Fibroblast of gingiva (primary cell): ENCODE measurements around the gene C1QTNF7.

Experiments used
- DNase-seq: peaks from one replicate; pipeline ENCODE4 v3.0.0-alpha.2; 2011; ENCODE audit warnings: low read depth

Gene C1QTNF7

GRCh38 chr4:15457406-15458201, 29.8 kb downstream of the C1QTNF7 start:
- peak; percentile 61 for DNase-seq

GRCh38 chr4:15458616-15459015, 30.8 kb downstream of the C1QTNF7 start:
- no peak for DNase-seq

GRCh38 chr4:15459706-15460105, 31.9 kb downstream of the C1QTNF7 start:
- no peak for DNase-seq

GRCh38 chr4:15466596-15466995, 38.8 kb downstream of the C1QTNF7 start:
- no peak for DNase-seq

GRCh38 chr4:15469402-15470127, 41.7 kb downstream of the C1QTNF7 start, which contains the start of gene CC2D2A:
TSS of gene CC2D2A (plus strand) at chr4:15469882. CDS start at chr4:15475933, 6,051 bp downstream.
- peak; percentile 61 for DNase-seq

- DNase-seq, result no peak
These were observed 42.3 kb downstream of the C1QTNF7 start for GRCh38 chr4:15470128-15470475.

DNA sequence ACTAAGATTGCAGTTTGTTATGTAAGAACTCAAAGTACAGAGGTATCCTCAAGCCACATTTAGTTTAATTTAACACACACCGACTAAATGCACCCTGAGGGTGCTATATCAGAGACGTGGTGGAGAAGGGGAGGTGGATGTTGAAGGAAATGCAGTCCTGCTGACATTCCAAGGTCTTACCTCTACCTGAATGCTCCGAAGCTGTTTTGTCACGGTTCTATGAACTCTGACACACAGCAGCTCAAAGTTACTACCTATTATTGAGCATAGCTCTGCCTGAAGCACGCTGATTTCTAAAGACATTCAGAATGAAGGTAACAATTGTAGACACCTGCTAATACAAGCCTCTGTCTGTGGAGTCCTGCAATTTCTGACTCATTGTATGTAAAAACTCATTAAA, 48.6 kb downstream of the C1QTNF7 start:
- DNase-seq, result no peak

GRCh38 chr4:15478724-15479088, 50.9 kb downstream of the C1QTNF7 start:
- no peak for DNase-seq

DNA sequence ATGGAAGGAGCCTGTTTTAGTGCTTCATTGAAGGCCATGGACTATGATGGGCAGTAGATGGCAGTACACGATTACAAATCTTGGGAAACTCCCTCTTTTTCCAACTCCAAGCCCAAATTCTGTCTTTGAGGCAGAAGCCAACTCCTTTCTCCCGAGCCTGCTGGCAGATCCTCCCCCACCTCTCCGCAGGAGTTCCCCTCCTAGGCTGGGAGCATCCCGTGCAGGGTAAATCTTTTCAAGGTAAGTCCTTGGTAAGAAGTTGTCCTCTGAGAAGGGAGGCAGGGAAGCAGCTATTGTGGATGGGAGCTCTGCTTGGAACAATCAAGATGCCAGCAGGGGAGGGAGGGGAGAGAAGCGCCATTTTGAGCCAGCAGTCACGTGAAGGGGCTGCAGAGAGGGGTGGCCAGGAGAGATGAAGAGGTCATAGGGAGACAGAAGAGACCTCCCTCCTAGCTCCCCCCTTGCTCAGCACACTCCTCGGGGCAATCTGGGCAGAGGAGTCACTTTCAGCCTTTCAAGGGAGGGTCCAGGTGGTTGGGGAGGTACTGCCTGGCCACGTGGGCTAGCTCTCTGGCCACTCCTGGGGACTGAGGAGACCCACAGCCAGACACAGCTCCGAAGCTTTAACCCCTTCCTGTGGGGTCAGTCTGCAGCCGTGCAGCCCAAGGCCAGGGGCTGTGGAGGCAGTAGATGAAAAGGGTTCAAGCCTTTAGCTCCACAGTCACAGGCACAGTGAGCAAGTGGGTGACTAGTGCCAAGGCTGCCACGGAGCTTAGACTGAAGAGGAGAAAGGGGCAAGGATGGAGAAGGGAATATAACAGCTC, 51.5 kb downstream of the C1QTNF7 start:
- peak; percentile 79 for DNase-seq

GRCh38 chr4:15479913-15480185, 52.0 kb downstream of the C1QTNF7 start:
- DNase-seq, result peak; percentile 79

- peak; percentile 26 for DNase-seq
These were observed 54.3 kb downstream of the C1QTNF7 start for GRCh38 chr4:15481961-15482745.

DNA sequence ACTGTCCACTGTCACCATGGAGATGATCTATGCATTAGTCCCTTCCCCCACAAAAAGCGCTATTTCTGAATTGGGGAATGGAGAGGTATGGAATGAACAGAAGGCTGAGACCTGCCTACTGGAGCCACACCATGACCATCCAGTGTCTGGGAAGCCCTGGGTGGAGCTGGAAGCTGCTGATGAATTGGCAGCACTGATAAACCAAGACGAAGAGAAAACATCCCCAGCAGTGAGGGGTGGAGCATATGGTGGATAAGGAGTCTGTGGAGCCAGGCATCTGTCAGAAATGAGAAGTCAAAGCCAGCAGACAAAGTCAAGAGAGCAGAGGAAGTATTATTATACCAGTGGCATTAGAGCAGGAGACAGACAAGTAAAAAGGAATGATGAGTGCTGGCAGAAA, 55.0 kb downstream of the C1QTNF7 start:
- no peak for DNase-seq

DNA sequence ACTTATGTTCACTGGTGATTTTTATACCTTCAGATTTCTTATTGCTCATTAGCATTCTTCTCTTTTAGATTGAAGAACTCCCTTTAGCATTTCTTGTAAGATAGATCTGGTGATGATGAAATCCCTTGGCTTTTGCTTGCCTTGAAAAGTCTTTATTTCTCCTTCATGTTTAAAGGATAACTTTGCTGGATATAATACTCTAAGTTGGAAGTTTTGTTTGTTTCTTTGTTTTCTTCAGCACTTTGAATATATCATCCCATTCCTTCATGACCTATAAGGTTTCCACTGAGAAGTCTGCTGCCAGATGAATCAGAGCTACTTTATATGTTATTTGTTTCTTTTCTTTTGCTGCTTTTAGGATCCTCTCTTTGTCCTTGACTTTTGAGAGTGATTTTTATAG, 60.3 kb downstream of the C1QTNF7 start:
- DNase-seq, result peak; percentile 61

DNA sequence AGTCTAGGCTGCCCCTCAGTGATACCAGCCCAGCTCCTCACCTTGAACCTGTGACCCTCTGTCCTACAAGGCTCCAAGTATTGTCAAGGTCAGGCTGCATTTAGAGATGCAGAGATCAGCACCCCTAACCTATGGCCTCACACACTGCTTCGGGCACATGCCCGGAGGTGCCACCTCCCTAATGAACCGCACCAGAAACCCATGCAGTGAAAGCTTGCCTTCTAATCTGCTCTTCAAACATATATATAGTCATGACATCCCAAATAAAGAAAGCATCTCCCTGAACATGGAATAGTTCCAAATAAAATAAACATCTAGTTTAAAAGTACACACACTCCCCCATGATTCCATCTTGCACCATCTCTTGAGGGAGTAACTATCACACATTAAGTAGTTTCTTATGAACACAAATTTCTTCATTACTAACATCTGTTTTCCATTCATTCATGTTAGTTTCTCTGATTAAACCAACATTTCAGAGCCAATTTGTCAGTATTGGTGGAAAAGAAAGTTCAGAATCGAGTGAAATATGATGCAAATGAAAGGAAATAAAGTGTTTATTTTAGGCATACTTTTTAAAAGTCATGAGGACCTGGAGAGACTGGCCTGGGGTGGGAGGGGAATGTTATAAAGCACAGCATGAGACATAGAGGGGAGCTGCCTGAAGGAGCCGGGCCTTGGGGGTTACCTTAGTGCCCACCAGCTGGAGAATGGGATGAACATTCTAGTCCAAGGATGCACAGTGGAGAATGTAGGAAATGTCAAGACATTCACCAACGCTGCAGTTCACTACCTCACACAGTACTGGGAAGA, 61.0 kb downstream of the C1QTNF7 start:
- peak; percentile 97 for DNase-seq

GRCh38 chr4:15489551-15489950, 61.7 kb downstream of the C1QTNF7 start:
- no peak for DNase-seq

- no peak for DNase-seq
These were observed 65.6 kb downstream of the C1QTNF7 start for GRCh38 chr4:15493411-15493810.

- DNase-seq, result peak; percentile 67
These were observed 67.8 kb downstream of the C1QTNF7 start for GRCh38 chr4:15495621-15496020.
